ENCODE measurements around the gene DNPH1. TPM values are rescaled to one million over a fixed set of nuclear protein-coding genes. Genes with fewer than 3 reads are reported as not detected.

The DNPH1 gene
- total and polyA plus RNA-seq, 9 of the 15 experiments (the other 6 are each of a cell fraction or from before 2014, with no cell fraction given), result 7.3 to 300 (median 68.7) TPM

DNA sequence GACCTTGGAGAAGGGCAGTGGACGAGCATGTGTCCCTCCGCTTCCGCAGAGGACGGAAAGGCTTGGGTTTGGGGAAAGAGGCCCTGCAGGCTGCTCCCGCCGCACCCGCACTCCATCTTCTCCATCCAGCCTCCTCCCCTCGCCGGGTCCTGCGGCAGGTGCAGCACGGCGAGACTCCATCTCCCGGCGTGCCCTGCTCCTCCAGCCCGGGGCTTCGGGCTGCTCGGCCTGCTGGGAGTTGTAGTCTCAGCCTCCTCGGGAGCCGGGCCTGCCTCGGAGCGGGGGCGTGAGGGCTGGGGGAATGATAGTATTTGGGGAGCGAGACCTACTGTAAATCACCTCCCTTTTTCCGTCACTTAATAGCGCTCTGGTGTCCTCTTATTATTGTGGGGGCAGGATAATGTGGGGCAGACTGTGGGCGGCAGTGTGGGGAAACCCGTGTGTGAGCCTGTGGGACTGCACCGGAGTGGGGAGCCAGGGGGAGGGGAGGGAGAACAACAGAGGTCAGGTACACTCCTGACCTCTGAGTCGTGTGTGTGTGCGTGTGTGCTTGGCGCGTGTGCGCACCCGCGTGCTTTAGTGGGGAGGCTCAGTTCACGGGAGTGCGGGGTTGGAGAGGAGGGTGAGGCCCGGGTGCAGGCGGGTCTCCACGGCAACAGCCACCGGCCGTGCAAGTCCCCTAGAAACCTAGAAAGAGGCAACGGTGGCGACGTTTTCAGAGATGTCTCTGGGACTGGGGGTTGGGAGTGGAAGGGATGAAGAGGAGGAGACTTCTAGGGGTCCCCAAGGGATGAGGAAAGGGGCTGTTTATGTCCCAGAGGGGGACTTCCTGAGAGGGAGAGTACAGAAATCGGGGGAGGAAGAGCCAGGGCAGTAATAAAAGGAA, 18.1 kb upstream of the DNPH1 start (continued):
- TF ChIP-seq, protein P1, sequence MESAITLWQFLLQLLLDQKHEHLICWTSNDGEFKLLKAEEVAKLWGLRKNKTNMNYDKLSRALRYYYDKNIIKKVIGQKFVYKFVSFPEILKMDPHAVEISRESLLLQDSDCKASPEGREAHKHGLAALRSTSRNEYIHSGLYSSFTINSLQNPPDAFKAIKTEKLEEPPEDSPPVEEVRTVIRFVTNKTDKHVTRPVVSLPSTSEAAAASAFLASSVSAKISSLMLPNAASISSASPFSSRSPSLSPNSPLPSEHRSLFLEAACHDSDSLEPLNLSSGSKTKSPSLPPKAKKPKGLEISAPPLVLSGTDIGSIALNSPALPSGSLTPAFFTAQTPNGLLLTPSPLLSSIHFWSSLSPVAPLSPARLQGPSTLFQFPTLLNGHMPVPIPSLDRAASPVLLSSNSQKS (CRISPR knock-in tag; IDR thresholded peaks at IDR 0.05), result no peak
- no peak for TF ChIP-seq NFE2L1 (tag; IDR thresholded peaks at IDR 0.05; ENCODE audit: borderline replicate concordance, low read depth)
- TF ChIP-seq COPS2 (conservative IDR thresholded peaks at IDR 0.05), result no peak
- no peak for TF ChIP-seq HLTF (IDR thresholded peaks at IDR 0.05)
- no peak for TF ChIP-seq TSC22D4 (tag; IDR thresholded peaks at IDR 0.05)
- TF ChIP-seq, protein P2, sequence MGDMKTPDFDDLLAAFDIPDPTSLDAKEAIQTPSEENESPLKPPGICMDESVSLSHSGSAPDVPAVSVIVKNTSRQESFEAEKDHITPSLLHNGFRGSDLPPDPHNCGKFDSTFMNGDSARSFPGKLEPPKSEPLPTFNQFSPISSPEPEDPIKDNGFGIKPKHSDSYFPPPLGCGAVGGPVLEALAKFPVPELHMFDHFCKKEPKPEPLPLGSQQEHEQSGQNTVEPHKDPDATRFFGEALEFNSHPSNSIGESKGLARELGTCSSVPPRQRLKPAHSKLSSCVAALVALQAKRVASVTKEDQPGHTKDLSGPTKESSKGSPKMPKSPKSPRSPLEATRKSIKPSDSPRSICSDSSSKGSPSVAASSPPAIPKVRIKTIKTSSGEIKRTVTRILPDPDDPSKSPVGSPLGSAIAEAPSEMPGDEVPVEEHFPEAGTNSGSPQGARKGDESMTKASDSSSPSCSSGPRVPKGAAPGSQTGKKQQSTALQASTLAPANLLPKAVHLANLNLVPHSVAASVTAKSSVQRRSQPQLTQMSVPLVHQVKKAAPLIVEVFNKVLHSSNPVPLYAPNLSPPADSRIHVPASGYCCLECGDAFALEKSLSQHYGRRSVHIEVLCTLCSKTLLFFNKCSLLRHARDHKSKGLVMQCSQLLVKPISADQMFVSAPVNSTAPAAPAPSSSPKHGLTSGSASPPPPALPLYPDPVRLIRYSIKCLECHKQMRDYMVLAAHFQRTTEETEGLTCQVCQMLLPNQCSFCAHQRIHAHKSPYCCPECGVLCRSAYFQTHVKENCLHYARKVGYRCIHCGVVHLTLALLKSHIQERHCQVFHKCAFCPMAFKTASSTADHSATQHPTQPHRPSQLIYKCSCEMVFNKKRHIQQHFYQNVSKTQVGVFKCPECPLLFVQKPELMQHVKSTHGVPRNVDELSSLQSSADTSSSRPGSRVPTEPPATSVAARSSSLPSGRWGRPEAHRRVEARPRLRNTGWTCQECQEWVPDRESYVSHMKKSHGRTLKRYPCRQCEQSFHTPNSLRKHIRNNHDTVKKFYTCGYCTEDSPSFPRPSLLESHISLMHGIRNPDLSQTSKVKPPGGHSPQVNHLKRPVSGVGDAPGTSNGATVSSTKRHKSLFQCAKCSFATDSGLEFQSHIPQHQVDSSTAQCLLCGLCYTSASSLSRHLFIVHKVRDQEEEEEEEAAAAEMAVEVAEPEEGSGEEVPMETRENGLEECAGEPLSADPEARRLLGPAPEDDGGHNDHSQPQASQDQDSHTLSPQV (IDR thresholded peaks at IDR 0.05), result no peak; the same call in none of the 2 replicates
- TF ChIP-seq CREM (IDR thresholded peaks at IDR 0.05; ENCODE audit: low read depth), result peak; percentile 84
- TF ChIP-seq CBX1 (IDR thresholded peaks at IDR 0.05; ENCODE audit: low read depth), result no peak
- TF ChIP-seq, protein P3, sequence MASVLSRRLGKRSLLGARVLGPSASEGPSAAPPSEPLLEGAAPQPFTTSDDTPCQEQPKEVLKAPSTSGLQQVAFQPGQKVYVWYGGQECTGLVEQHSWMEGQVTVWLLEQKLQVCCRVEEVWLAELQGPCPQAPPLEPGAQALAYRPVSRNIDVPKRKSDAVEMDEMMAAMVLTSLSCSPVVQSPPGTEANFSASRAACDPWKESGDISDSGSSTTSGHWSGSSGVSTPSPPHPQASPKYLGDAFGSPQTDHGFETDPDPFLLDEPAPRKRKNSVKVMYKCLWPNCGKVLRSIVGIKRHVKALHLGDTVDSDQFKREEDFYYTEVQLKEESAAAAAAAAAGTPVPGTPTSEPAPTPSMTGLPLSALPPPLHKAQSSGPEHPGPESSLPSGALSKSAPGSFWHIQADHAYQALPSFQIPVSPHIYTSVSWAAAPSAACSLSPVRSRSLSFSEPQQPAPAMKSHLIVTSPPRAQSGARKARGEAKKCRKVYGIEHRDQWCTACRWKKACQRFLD (CRISPR knock-in tag; IDR thresholded peaks at IDR 0.05), result peak; percentile 67; the same call in 1 of the 2 replicates
- TF ChIP-seq EP300 (IDR thresholded peaks at IDR 0.05; ENCODE audit: low read length), result no peak
- TF ChIP-seq, protein P4, sequence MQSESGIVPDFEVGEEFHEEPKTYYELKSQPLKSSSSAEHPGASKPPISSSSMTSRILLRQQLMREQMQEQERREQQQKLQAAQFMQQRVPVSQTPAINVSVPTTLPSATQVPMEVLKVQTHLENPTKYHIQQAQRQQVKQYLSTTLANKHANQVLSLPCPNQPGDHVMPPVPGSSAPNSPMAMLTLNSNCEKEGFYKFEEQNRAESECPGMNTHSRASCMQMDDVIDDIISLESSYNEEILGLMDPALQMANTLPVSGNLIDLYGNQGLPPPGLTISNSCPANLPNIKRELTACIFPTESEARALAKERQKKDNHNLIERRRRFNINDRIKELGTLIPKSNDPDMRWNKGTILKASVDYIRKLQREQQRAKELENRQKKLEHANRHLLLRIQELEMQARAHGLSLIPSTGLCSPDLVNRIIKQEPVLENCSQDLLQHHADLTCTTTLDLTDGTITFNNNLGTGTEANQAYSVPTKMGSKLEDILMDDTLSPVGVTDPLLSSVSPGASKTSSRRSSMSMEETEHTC (IDR thresholded peaks at IDR 0.05), result no peak
- TF ChIP-seq, protein P5, sequence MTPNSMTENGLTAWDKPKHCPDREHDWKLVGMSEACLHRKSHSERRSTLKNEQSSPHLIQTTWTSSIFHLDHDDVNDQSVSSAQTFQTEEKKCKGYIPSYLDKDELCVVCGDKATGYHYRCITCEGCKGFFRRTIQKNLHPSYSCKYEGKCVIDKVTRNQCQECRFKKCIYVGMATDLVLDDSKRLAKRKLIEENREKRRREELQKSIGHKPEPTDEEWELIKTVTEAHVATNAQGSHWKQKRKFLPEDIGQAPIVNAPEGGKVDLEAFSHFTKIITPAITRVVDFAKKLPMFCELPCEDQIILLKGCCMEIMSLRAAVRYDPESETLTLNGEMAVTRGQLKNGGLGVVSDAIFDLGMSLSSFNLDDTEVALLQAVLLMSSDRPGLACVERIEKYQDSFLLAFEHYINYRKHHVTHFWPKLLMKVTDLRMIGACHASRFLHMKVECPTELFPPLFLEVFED (CRISPR knock-in tag; conservative IDR thresholded peaks at IDR 0.05), result no peak
- no peak for TF ChIP-seq NEUROD1 (IDR thresholded peaks at IDR 0.05; ENCODE audit: borderline replicate concordance, low read depth, low read length, partially characterized antibody)
- TF ChIP-seq, protein P6, sequence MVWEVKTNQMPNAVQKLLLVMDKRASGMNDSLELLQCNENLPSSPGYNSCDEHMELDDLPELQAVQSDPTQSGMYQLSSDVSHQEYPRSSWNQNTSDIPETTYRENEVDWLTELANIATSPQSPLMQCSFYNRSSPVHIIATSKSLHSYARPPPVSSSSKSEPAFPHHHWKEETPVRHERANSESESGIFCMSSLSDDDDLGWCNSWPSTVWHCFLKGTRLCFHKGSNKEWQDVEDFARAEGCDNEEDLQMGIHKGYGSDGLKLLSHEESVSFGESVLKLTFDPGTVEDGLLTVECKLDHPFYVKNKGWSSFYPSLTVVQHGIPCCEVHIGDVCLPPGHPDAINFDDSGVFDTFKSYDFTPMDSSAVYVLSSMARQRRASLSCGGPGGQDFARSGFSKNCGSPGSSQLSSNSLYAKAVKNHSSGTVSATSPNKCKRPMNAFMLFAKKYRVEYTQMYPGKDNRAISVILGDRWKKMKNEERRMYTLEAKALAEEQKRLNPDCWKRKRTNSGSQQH (CRISPR knock-in tag; IDR thresholded peaks at IDR 0.05), result no peak
- no peak for TF ChIP-seq ZNF695 (CRISPR knock-in tag; IDR thresholded peaks at IDR 0.05)
- no peak for TF ChIP-seq ZC3H8 (IDR thresholded peaks at IDR 0.05)
- no peak for TF ChIP-seq ZNF217 (CRISPR knock-in tag; IDR thresholded peaks at IDR 0.05)
